Sigmoid colon (tissue), 4 donors: ENCODE measurements around the gene FGF14.

ENCODE experiments used
- POLR2AphosphoS5 ChIP-seq, 4 donors: sonication (generic); formaldehyde crosslinking; IDR thresholded peaks; one replicate each; pipeline ENCODE4 v1.6.1; 2017; ENCODE audit warnings: antibody characterized with exemption in 4 of 4
- TF ChIP-seq, protein P1 (sequence below), 4 experiments: fragments of 450-650 bp in 3 of 4; fragments of 200-600 bp in 1 of 4; IDR thresholded peaks; one replicate each; pipeline ENCODE4 v1.5.1; 2016 to 2019; ENCODE audit warnings: antibody characterized with exemption in 4 of 4, mild to moderate bottlenecking in 3 of 4, moderate library complexity in 2 of 4

DNA sequence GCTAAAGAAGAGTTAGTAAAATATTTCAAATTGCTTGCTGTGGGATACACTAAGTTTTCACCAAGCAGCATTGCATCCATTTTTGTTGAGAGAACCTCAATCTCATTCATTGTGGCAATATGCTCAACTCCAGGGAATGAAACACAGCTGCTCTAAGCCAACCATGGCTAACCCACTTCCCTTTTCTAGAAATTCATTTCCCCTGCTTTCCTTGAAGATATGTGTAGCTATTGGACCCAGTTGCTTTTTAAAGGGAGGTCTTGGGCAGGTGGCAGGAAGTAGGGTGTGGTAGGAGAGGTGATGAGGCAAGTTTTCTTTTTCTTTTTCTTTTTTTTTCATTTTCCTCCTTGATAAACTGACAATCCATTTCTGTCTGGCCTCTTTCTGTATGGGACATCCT, 452.2 kb downstream of the FGF14 start:
- TF ChIP-seq, protein P1, sequence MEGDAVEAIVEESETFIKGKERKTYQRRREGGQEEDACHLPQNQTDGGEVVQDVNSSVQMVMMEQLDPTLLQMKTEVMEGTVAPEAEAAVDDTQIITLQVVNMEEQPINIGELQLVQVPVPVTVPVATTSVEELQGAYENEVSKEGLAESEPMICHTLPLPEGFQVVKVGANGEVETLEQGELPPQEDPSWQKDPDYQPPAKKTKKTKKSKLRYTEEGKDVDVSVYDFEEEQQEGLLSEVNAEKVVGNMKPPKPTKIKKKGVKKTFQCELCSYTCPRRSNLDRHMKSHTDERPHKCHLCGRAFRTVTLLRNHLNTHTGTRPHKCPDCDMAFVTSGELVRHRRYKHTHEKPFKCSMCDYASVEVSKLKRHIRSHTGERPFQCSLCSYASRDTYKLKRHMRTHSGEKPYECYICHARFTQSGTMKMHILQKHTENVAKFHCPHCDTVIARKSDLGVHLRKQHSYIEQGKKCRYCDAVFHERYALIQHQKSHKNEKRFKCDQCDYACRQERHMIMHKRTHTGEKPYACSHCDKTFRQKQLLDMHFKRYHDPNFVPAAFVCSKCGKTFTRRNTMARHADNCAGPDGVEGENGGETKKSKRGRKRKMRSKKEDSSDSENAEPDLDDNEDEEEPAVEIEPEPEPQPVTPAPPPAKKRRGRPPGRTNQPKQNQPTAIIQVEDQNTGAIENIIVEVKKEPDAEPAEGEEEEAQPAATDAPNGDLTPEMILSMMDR (IDR thresholded peaks at IDR 0.05), result no peak
- TF ChIP-seq POLR2AphosphoS5 (IDR thresholded peaks at IDR 0.05), result no peak
